Lower lobe of right lung (tissue), 2 donors: Measurements from ENCODE around the gene ZCCHC4. TPM values are rescaled to one million over a fixed set of nuclear protein-coding genes. Genes with fewer than 3 reads are reported as not detected.

ENCODE experiments used
- ATAC-seq, 2 donors: fragments of 200-7000 bp; cut with Tn5 transposase; one replicate each; pipeline ENCODE4 v1.9.1; 2020 to 2022; ENCODE audit warnings: mild to moderate bottlenecking in 2 of 2, moderate library complexity in 2 of 2
- DNase-seq: peaks from one replicate; pipeline ENCODE4 v3.0.0-alpha.2; 2020
- H3K27ac ChIP-seq: fragments of 200-600 bp; one replicate; pipeline ENCODE4 v1.8.0; 2022
- H3K27me3 ChIP-seq: fragments of 200-600 bp; one replicate; pipeline ENCODE4 v1.8.0; 2022; ENCODE audit warnings: low read depth
- H3K36me3 ChIP-seq: fragments of 200-600 bp; one replicate; pipeline ENCODE4 v1.8.0; 2022; ENCODE audit warnings: mild to moderate bottlenecking
- H3K4me1 ChIP-seq: fragments of 200-600 bp; one replicate; pipeline ENCODE4 v1.8.0; 2022
- H3K4me3 ChIP-seq: fragments of 200-600 bp; one replicate; pipeline ENCODE4 v1.8.0; 2022; ENCODE audit warnings: mild to moderate bottlenecking
- H3K9me3 ChIP-seq: fragments of 200-600 bp; one replicate; pipeline ENCODE4 v1.8.0; 2022
- CTCF ChIP-seq: fragments of 200-600 bp; IDR thresholded peaks from one replicate; pipeline ENCODE4 v1.8.0; 2022; ENCODE audit warnings: antibody characterized with exemption, mild to moderate bottlenecking
- intact Hi-C: fragments of 100-400 bp; cut with DNase I; formaldehyde crosslinking; loops from one replicate; pipeline ENCODE4 v1.11.0; 2022
- total RNA-seq: library from RNA; stranded (reverse); fragmentation: NEBNext Ultra II Directional; extraction: Animal tissue kit (Norgen Biotek cat#: 25700); gene quantifications from one replicate; pipeline ENCODE4 v1.2.1, GENCODE V29; 2021
- donor health status: DM: no; HTN: yes; CAD: no; lungs with severe emphysema.

ZCCHC4 gene
- total RNA-seq, 1 donor from 2014 or later = 12.2 TPM

- peaks cover 5% of the 10 kb centered on the region for H3K4me1 ChIP-seq
- H3K27ac ChIP-seq = no peak overlapping the region
- no peaks in the 10 kb centered on the region for H3K9me3 ChIP-seq
- H3K4me3 ChIP-seq = no peak overlapping the region
- intact Hi-C loops = no loop called here
- no peak for TF ChIP-seq CTCF
- H3K36me3 ChIP-seq = peaks cover 10% of the 10 kb centered on the region
- DNase-seq (no peak), ATAC-seq (no peak)
- no peaks in the 10 kb centered on the region for H3K27me3 ChIP-seq
These were observed 43.5 kb downstream of the ZCCHC4 start for GRCh38 chr4:25356068-25356467.

GRCh38 chr4:25358515-25359275 lies 46.1 kb downstream of the ZCCHC4 start:
- peaks cover 7% of the 10 kb centered on the region for H3K36me3 ChIP-seq
- H3K4me3 ChIP-seq = no peak overlapping the region
- no peak for TF ChIP-seq CTCF
- H3K4me1 ChIP-seq = peaks cover 5% of the 10 kb centered on the region
- DNase-seq (peak; percentile 88), ATAC-seq (peak; percentile 91 to 96)
- no peaks in the 10 kb centered on the region for H3K9me3 ChIP-seq
- H3K27ac ChIP-seq = no peak overlapping the region
- H3K27me3 ChIP-seq = no peaks in the 10 kb centered on the region
- intact Hi-C loops = no loop called here

GRCh38 chr4:25361253-25361652 lies 48.7 kb downstream of the ZCCHC4 start:
- DNase-seq (no peak), ATAC-seq (no peak)
- Histone ChIP-seq H3K4me1 (peaks cover 5% of the 10 kb centered on the region), H3K27ac (no peak overlapping the region), H3K36me3 (peaks cover 17% of the 10 kb centered on the region), H3K9me3 (no peaks in the 10 kb centered on the region), H3K27me3 (no peaks in the 10 kb centered on the region), H3K4me3 (no peak overlapping the region)
- no peak for TF ChIP-seq CTCF
- intact Hi-C loops = no loop called here

GRCh38 chr4:25367004-25367621 lies 54.5 kb downstream of the ZCCHC4 start:
- ATAC-seq = no peak
- no peaks in the 10 kb centered on the region for H3K9me3 ChIP-seq
- no peaks in the 10 kb centered on the region for H3K4me1 ChIP-seq
- DNase-seq = no peak
- intact Hi-C loops = no loop called here
- H3K27me3 ChIP-seq = no peaks in the 10 kb centered on the region
- H3K27ac ChIP-seq = no peak overlapping the region
- no peak overlapping the region for H3K4me3 ChIP-seq
- peaks cover 24% of the 10 kb centered on the region for H3K36me3 ChIP-seq
- peak; percentile 54 for TF ChIP-seq CTCF

- no peak for TF ChIP-seq CTCF
- H3K27ac ChIP-seq = no peak overlapping the region
- DNase-seq = no peak
- ATAC-seq = no peak
- H3K36me3 ChIP-seq = peaks cover 18% of the 10 kb centered on the region
- no peaks in the 10 kb centered on the region for H3K27me3 ChIP-seq
- intact Hi-C loops = no loop called here
- H3K4me3 ChIP-seq = no peak overlapping the region
- H3K9me3 ChIP-seq = no peaks in the 10 kb centered on the region
- H3K4me1 ChIP-seq = no peaks in the 10 kb centered on the region
These were observed 55.3 kb downstream of the ZCCHC4 start for GRCh38 chr4:25367877-25368276.
